NK-92 (cell line): ENCODE results near the gene PLCL2.
"Not testable (repeated sequence)": the region's sequence is repeated elsewhere in the genome, so short reads cannot be mapped to it uniquely, and the experiment has no call there.

Experiments used
- DNase-seq: peaks from one replicate; lab custom pipeline; 2025; ENCODE audit not compliant: unreplicated experiment; lab: John Stamatoyannopoulos, UW

The PLCL2 gene

DNA sequence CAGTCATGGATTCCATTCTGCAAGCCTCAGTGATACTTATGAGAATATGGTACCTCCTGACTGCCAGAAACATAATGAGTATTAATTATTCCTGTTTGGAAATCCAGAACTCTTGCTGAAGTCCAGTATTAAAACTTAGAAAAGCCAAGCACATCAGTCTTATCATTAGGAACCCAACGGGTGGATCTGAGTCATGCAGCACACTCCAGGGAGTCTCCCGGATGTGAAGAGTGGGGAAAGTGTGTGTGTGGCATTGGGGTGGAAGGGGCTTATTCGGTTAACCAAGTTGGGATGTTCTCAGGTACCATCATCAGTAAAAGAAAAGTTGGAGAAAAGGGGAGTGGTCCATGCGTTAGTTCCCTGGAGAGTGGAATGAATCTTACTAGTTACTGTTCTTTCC lies 181.1 kb downstream of the PLCL2 start:
- DNase-seq, result no peak

DNA sequence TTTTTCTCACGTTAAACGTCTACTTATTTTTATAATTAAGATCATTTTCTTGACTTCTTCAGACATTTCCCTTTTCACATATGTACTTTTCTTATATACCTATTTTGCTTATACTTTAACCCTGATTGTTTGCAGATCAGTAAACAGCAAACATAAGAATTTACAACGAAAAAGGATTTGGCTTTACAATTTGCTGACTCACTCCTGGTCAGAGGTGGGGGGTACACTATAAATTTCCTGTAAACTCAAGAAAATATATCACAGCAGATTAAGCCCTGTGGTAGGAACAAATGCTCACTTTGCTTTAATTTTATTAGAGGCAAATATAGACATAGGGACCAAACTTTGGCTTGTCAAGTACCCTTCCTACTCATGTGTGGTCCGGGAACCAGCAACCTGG lies 185.0 kb downstream of the PLCL2 start:
- no peak for DNase-seq

DNA sequence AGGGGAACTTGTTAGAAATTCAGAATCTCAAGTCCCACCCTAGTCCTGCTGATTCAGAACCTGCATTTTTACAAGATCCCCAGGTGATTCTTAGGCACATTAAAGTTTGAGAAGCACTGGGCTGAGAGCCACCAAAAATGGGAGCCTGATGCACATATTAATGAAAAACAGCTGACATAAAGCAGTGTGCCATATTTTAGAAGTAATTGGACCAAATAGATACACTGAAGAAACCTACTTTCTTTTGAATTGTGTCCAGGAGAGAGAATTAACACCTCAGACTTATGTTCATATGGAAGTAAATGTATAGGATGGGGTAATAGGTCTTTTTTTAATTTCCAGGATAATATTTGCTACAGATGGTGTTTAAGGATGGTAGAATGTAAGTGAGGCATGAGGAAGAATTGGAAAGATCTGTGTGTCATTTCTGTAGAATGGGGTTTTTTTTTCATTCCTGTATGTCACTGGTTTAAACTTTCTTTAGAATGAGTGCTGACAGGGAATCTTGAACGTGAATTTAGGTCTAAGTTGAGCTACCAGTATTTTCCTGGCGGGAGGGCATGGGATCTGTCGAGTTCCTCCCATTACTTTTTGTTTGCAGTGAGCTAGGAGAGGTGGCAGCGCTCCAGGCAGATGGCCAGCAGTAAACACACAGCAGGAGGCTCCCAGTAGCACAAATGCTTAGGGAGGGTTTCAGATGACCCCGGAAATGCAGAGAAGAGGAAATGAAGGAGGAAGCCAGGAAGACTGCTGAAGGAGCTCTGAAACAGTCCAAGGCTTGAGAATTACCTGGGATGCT lies 185.6 kb downstream of the PLCL2 start:
- no peak for DNase-seq

DNA sequence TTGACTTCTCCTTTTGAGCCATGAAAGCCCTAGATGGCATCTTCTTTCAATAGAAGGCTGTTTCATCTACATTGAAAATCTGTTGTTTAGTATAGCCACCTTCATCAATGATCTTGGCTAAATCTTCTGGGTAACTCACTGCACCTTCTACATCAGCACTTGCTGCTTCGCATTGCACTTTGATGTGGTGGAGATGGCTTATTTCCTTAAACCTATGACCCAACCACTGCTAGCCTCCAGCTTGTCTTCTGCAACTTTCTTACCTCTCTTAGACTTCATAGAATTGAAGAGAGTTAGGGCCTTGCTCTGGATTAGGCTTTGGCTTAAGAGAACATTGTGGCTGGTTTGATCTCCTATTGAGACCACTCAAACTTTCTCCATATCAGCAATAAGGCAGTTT lies 189.8 kb downstream of the PLCL2 start:
- DNase-seq, result no peak

DNA sequence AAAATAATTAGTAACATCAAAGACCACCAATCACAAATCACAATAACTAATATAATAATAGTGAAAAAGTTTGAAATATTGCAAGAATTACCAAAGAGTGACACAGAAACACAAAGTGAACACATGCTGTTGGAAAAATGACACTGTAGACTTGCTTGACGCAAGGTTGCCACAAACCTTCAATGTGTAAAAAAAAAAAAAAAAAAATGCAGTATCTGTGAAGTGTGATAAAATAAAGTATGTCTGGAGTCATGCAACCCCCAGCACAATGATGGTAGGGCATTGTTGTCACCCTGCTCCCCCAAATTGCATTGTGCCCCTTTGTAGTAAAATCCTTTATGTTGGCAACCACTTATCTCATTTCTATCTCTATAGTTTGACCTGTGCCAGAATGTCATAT lies 190.6 kb downstream of the PLCL2 start:
- no peak for DNase-seq

DNA sequence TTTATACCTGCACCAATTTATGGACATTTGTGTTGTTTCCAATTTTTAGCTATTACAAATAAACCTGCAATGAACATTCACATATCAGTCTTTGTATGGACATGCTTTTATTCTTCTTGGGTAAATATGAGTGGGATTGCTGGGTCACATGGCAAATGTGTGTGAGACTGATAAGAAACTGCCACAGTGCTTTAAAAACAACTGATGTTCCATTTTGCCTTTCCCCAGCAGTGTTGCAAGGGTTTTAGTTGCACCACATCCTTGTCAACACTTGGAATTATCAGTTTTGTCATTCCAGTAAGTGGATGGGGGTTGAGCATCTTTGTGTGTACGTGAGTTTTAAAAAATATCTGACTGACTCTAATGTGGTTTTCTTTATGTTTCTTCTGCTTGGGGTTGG lies 191.2 kb downstream of the PLCL2 start:
- no peak for DNase-seq

DNA sequence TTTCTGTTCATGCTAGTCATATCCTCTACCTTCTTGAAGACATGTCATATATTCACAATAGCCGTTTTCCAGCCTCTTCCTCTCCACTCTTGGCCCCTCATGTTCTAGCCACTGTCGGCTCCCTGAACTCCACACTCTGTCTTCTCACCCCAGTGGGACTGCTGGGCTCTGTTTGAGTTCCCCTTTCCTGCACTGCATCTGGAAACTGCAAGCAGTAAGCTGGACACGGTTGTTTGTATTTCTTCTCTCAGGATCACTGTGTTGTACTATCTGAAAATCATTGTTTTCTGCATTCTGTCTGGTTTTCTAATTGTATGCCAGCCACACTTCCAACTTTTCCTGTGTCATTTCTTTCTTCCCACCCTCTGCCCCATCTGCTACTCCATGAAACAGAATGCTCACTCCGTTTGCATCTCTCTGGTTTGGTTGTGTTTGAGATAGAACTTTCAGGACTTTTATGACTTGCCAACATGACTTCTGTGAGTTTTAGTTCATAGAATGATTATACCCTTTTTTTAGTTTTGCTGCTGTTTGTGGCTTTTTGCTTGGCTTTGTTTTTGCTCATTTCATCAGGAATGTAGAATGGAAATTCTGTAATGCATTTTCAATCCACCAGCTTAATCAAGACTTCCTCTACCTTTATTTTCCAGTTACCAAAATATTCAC lies 192.3 kb downstream of the PLCL2 start:
- DNase-seq, result no peak

DNA sequence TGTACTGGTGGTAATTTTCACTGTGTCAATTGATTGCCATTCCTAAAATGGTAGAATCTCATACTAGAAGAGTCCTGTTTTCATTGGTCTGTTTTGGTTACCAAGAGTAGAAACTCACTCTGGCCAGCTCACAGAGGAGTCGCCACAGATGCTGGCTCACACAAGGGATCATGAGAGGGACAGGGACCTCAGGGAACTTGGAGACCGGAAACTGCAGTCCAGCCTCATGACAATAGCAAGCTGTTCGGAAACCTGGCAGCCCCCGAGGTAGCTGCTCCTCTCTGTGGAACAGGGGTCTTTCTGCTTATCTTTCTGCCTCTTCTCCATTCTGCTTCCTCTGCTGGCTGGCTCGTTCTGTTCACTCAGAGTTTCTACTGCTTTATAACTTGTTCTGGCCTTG lies 192.9 kb downstream of the PLCL2 start:
- DNase-seq, result no peak

DNA sequence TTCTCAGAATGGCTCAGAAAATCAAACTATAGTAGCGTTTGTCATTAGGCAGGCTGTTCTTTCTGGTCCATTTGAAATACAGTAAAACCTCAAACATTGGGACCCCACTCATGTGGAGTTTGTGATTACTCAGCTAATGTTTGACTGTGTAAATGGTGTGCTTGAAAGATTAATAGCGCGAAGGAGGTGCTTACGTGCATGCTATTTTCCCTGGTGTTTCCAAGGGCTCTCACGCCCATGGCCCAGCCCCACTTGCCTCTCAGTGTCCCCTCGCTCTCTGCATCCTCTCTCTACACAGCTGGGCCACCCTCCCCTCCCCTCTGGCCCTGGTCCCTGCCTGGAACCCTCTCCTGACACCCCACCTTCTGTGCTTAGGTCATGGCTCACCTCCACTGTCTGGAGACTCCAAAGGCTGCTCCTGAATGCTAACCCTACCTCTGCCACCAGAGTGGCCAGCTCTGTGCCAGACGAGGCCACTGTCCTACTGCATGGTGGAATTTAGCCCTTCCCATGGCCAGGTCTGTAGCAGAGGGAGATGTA lies 194.2 kb downstream of the PLCL2 start:
- no peak for DNase-seq

DNA sequence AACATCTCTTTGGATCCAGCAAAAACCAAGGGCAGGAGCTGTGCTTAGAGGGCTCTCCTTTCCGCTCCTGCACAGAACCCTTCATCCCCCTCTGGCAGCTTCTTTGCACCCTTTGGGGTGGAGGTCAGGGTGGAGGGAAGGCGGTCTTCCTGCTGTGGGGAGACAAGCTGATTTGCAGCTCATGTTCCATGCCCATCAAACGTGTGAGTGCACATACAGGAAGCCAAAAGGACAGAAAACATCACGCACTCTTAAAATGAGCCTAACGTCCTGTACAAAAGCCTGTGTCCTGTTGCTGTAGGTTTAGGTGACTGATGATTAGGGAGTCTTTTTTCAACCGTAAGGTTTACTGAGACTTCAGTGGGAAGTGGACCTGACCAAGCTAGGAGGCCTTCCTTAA lies 195.2 kb downstream of the PLCL2 start:
- DNase-seq, result no peak

DNA sequence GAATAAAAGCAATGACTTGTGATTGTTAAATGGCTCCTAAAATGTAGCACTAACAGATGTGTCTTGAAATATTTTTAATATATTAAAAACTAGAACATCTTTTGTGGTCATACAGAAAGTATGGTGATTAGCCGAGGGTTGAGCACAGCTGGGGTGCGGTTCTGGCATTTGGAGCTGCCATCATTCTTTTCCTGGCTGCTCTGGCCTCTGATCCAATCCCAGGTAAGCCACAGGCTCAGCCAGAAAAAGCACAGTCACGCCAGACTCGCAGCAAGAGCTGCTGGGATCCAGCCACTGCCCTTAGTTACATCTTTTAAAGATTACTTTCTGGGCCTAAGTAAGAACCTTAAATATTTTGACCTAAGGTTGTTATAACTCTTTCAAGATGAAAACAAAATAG lies 196.8 kb downstream of the PLCL2 start:
- DNase-seq, result no peak

DNA sequence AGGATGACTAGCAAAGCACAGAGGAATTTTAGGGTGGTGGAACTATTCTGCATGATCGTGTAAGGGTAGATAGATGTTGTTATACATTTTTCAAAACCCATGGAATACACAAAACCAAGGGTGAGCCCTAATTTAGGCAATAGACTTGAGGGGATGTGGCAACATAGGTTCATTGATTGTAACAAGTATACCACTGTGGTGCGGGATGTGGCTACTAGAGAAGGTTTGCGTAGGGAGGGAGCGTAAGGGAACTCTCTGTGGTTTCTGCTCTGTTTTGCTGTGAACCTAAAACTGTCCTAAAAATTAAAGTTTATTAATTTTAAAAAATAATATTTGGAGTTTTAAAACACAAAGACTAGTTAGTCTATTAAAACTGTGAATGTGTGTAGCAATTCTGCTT lies 202.8 kb downstream of the PLCL2 start:
- DNase-seq, result no peak

DNA sequence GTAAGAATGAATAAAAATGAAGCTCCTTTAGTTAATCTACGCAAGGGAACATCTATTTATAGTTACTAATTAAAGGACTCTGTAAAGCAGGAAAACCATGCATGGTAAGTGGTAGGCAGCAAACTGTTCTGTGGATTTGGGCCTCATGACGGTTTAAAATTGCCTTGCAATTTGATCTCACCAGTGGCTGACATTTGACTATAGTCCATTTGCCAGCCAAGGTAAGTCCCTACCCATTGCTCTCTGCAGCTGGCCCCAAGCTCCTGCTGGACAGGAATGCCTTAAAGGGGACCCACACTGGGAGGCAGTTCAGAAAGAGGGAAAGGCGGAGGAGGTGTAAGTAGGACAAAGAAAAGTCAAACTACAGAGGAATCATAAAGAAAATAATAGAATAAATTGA lies 203.3 kb downstream of the PLCL2 start:
- DNase-seq, result no peak

DNA sequence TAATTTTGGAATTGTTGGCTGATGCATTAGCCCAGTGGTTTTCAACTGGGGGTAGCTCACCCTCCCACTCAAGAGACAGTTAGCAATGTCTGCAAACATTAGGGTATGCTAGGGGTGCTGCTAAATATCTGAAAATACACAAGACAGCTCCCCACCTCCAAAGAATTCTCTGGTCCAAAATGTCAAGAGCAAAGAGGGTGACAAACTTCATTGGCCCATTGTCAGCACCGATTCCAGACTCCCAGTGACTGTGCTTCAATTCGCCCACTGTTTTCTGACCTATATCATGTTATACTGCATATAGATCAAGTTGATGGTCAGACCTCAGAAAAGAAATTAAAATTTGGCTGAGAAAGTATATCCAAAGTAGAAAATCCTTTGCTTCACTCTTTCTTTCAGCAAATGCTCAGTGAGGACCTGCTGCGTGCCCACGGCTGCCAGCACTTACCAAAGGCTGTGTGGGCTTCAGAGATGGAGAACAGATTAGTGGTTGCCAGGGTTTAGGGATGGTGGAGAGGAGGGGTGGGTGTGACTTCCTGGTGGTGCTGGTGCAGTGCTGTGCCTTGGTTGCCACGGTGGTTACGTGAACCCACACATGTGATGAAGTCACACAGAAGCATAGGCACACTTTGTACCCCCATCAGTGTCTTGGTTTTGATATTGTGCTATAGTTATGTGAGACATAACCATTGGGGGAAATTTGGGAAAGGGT lies 204.0 kb downstream of the PLCL2 start:
- no peak for DNase-seq

DNA sequence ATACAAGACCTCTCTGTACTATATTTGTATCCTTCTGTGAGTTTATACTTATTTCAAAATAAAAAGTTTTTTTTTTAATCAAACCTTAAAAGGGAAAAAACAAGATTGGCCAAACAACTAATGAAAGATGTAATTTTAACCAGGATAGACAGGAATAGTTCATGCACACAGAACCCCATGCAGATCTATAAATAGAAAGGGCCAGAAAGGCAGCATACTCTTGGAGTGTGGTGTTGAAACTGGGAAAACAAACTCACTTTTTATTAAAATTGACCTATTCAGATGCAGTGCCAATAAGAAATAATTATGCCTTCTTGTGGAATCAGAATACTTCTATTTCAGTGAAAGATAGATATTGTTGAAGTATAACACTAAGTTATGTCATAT lies 204.6 kb downstream of the PLCL2 start:
- no peak for DNase-seq

DNA sequence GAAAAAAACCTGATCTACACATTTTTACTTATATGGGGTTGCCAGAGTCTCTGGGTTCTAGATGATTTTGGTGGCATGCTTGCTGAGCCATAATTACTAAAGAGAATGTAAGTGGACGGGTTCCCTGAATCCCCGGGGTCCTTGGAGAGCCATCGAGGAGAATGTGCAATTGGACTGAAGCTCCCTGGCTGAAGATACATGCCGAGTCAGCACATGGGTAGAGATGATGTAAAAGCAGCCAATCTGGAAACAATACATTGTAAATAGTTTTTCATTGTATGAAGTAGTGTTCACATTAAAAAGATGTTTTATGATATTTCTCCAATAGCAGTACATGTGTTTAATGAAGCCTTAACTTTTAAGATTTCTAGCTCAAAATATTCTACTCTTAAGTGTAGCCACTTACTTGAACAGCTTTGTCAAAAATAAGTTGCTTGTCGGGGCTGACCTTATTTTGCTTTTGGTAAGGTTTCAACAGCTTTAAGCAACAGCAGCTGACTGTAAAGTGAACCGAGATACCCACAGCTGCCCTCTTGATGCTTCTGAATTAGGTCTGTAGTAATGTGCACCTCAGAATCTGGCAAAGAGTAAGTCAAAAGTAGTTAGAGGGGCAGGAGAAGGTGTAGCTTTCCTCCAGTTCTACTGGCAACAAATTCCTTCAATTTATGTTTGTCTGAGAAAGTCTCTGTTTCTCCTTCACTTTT lies 205.7 kb downstream of the PLCL2 start:
- no peak for DNase-seq

DNA sequence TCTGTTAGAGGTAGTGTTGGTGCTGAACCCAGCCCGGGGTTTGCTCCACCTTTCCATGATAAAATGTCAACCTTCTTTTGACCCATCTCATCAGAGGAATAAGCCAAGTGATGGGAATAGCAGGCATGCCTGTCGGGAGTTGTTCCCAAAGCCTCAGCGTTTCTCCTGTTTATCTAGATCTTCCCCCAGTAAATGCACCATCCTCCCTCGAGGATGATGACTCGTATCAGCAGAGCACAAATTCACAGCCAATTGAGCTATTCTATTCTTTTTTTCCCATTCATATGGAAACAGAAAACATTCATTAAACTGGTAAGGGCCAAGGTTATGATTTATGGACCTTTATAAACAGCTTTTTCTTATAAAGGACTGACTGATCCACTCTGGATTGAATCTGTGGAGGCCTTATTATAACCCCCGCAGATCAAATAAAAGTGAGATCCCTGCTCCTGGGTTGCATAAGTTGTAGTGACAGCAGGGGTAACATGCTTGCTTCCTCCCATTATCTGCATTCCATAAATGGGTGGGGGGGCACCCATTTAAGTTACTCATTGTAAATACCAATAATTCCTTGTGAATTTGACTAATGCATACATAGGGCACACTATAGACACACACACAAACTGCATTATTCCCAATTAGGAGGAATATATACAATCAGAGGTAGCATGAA lies 207.3 kb downstream of the PLCL2 start:
- DNase-seq, result no peak

DNA sequence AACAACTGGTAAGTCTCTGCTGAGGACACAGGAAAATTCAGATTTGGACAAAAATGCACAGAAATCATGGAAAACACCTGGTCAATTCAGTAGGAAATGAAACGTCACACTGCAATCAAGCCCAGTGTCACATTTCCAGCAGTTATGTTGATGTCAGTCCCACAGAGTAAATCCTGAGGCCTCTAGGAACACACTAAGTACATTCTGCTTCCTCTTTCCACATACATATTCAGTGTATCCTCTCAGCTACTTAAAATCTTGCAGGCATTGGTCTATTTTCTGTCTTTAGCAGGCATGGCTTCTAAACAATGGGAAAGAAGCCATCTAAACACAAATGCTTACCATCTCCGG lies 207.8 kb downstream of the PLCL2 start:
- no peak for DNase-seq

DNA sequence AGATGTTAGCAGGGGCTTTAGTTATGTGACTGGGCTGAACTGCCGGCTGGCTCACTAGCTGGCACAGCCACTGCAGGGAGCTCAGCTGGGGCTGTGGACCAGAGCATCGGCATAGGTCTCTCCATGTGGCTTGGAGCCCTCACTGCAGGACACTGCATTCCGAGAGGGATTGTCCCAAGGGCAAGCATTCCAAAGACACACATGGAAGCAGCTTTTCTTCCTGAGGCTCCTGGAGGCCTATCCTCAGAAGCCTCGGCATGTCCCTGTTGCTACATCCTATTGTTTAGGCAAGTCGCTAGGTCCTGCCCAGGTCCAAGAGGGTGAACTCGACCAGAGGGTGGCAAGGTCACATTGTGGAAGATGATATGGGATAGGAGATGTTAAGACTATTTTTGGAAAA lies 209.8 kb downstream of the PLCL2 start:
- no peak for DNase-seq

DNA sequence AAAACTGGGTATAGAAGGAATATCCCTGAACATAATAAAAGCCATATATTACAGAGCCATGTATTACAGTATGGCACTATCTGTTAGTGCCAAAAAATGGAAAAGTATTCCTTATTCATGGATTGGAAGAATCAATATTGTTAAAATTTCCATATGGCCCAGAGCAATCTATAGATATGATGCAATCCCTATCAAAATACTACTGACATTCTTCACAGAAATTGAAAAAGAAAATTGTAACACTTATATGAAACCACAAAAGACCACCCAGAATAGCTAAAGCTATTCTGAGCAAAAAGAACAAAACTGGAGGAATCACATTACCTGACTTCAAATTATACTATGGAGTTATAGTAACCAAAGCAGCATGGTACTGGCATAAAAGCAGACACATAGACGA lies 218.8 kb downstream of the PLCL2 start:
- no peak for DNase-seq

DNA sequence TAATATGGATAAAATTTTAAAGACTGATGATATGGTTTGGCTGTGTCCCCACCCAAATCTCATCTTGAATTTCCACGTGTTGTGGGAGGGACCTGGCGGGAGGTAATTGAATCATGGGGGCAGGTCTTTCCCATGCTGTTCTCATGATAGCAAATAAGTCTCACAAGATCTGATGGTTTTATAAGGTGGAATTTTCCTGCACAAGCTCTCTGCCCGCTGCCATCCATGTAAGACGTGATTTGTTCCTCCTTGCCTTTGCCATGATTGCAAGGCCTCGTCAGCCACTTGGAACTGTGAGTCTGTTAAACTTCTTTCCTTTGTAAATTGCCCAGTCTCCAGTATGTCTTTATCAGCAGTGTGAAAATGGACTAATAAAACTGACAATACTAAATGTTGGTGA lies 222.0 kb downstream of the PLCL2 start:
- not testable (repeated sequence) for DNase-seq
